ENCODE data around the gene SLC6A1. TPM values are rescaled to one million over a fixed set of nuclear protein-coding genes. Genes with fewer than 3 reads are reported as not detected.

SLC6A1 gene
- total and polyA plus RNA-seq, 2 of the 13 experiments (the other 11 are each of a cell fraction or from before 2014, with no cell fraction given) = not detected

- no TSS peak for BruUV-seq (replicated peaks)
- Histone ChIP-seq H3K4me1 (ENCODE audit: insufficient read depth, low read length) (no peaks in the 10 kb centered on the region), H3K79me2 (ENCODE audit: insufficient read depth, low read length) (no peaks in the 10 kb centered on the region), H3K9ac (ENCODE audit: insufficient read depth, low read depth, low read length) (no peak overlapping the region), H3K36me3 (replicated peaks in 1 of 2; ENCODE audit: control insufficient read depth in 1 of 2, insufficient read depth in 2 of 2, low read length in 2 of 2) (no peaks in the 10 kb centered on the region), H3K9me3 (ENCODE audit: low read length) (no peaks in the 10 kb centered on the region), H3K27me3 (ENCODE audit: control insufficient read depth in 1 of 2, insufficient read depth in 2 of 2, low read length in 2 of 2) (peaks cover 0 to 13% of the 10 kb centered on the region in 2 experiments; a peak in 1 of 5 replicates), H3K4me2 (ENCODE audit: low read depth, low read length) (no peak overlapping the region), H2AFZ (ENCODE audit: low read length) (no peak overlapping the region), H4K20me1 (ENCODE audit: insufficient read depth, low read length) (no peaks in the 10 kb centered on the region), H3K27ac (ENCODE audit: extremely low read length, insufficient read depth, low read length) (no peak overlapping the region), H3K4me3 (replicated peaks in 1 of 3; ENCODE audit: insufficient read depth in 1 of 3, low read depth in 2 of 3, low read length in 3 of 3) (no peak overlapping the region)
- DNase-seq (ENCODE audit: low spot score) (no peak), FAIRE-seq (no peak), ATAC-seq (no peak)
- TF ChIP-seq ATM (IDR thresholded peaks at IDR 0.05; ENCODE audit: borderline replicate concordance) = no peak
- no peak for TF ChIP-seq ZNF337 (CRISPR knock-in tag; IDR thresholded peaks at IDR 0.05; ENCODE audit: borderline replicate concordance, low read depth)
- TF ChIP-seq, protein P1, sequence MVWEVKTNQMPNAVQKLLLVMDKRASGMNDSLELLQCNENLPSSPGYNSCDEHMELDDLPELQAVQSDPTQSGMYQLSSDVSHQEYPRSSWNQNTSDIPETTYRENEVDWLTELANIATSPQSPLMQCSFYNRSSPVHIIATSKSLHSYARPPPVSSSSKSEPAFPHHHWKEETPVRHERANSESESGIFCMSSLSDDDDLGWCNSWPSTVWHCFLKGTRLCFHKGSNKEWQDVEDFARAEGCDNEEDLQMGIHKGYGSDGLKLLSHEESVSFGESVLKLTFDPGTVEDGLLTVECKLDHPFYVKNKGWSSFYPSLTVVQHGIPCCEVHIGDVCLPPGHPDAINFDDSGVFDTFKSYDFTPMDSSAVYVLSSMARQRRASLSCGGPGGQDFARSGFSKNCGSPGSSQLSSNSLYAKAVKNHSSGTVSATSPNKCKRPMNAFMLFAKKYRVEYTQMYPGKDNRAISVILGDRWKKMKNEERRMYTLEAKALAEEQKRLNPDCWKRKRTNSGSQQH (CRISPR knock-in tag; IDR thresholded peaks at IDR 0.05; ENCODE audit: low read depth) = no peak
- TF ChIP-seq, protein P2, sequence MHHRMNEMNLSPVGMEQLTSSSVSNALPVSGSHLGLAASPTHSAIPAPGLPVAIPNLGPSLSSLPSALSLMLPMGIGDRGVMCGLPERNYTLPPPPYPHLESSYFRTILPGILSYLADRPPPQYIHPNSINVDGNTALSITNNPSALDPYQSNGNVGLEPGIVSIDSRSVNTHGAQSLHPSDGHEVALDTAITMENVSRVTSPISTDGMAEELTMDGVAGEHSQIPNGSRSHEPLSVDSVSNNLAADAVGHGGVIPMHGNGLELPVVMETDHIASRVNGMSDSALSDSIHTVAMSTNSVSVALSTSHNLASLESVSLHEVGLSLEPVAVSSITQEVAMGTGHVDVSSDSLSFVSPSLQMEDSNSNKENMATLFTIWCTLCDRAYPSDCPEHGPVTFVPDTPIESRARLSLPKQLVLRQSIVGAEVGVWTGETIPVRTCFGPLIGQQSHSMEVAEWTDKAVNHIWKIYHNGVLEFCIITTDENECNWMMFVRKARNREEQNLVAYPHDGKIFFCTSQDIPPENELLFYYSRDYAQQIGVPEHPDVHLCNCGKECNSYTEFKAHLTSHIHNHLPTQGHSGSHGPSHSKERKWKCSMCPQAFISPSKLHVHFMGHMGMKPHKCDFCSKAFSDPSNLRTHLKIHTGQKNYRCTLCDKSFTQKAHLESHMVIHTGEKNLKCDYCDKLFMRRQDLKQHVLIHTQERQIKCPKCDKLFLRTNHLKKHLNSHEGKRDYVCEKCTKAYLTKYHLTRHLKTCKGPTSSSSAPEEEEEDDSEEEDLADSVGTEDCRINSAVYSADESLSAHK (CRISPR knock-in tag; IDR thresholded peaks at IDR 0.05; ENCODE audit: borderline replicate concordance) = no peak
- TF ChIP-seq TBP (CRISPR knock-in tag; IDR thresholded peaks at IDR 0.05) = no peak
- no peak for TF ChIP-seq PHB2 (IDR thresholded peaks at IDR 0.05; ENCODE audit: partially characterized antibody)
- no peak for TF ChIP-seq NBN (conservative IDR thresholded peaks at IDR 0.05)
- no peak for TF ChIP-seq ZBTB38 (CRISPR knock-in tag; IDR thresholded peaks at IDR 0.05)
- WGBS (ENCODE audit: low lambda C conversion rate) = no CpG with 5 or more reads among the region's 4 CpGs
- CTCF ChIA-PET (ENCODE audit: low intra/inter-chr PET ratio, low total read pairs) = no interaction called here
- in situ Hi-C loops (cut with HindIII; ENCODE audit: extremely low pct_ligation_motif_present, low pct_unique_long_range_greater_than_20kb) = no loop called here
- intact Hi-C loops (cut with micrococcal nuclease; ENCODE audit: unreplicated experiment) = no loop called here
- POLR2A ChIA-PET = no interaction called here
Measured at GRCh38 chr3:10968401-10968800, 24.1 kb upstream of the SLC6A1 start.

Measured in HepG2 (cell line).